GM18511 (cell line): ENCODE data around the gene PRKAG2.

ENCODE experiments used
- ATAC-seq: cut with Tn5 transposase; IDR thresholded peaks from one replicate; pipeline ENCODE4 v1.9.1; 2021; ENCODE audit warnings: mild to moderate bottlenecking, moderate library complexity; ENCODE audit not compliant: unreplicated experiment

Gene PRKAG2

GRCh38 chr7:151603951-151604350 is 273.0 kb downstream of the PRKAG2 start:
- no peak for ATAC-seq

GRCh38 chr7:151601521-151602305 is 275.2 kb downstream of the PRKAG2 start:
- ATAC-seq = no peak

GRCh38 chr7:151600331-151600730 is 276.6 kb downstream of the PRKAG2 start:
- no peak for ATAC-seq

- no peak for ATAC-seq
Measured at GRCh38 chr7:151599401-151600227, 277.3 kb downstream of the PRKAG2 start.

GRCh38 chr7:151597541-151598444 is 279.1 kb downstream of the PRKAG2 start:
- ATAC-seq = no peak

GRCh38 chr7:151595702-151596350 is 281.1 kb downstream of the PRKAG2 start:
- ATAC-seq = no peak

GRCh38 chr7:151592868-151593486 is 283.9 kb downstream of the PRKAG2 start:
- no peak for ATAC-seq

GRCh38 chr7:151592330-151592729 is 284.6 kb downstream of the PRKAG2 start:
- ATAC-seq = no peak

GRCh38 chr7:151591866-151592265 is 285.0 kb downstream of the PRKAG2 start:
- ATAC-seq = no peak

GRCh38 chr7:151590850-151591771 is 285.8 kb downstream of the PRKAG2 start:
- ATAC-seq = no peak

GRCh38 chr7:151590071-151590849 is 286.7 kb downstream of the PRKAG2 start:
- ATAC-seq = no peak

GRCh38 chr7:151588982-151589381 is 287.9 kb downstream of the PRKAG2 start:
- no peak for ATAC-seq

GRCh38 chr7:151586531-151587260 is 290.2 kb downstream of the PRKAG2 start:
- no peak for ATAC-seq

- ATAC-seq = no peak
Measured at GRCh38 chr7:151585744-151586393, 291.0 kb downstream of the PRKAG2 start.

- ATAC-seq = no peak
Measured at GRCh38 chr7:151581741-151582140, 295.2 kb downstream of the PRKAG2 start.

- ATAC-seq = no peak
Measured at GRCh38 chr7:151579644-151580043, 297.3 kb downstream of the PRKAG2 start.

GRCh38 chr7:151575410-151575809 is 301.5 kb downstream of the PRKAG2 start:
- ATAC-seq = no peak
